Mucosa of stomach (tissue), 1 donor: ENCODE data around the gene TTF1.

Source experiments
- H3K27me3 ChIP-seq: one replicate; pipeline ENCODE4 v1.7.0; 2013; ENCODE audit warnings: mild to moderate bottlenecking, low read length; ENCODE audit not compliant: control insufficient read depth, insufficient read depth
- H3K36me3 ChIP-seq: one replicate; pipeline ENCODE4 v1.7.0; 2013; ENCODE audit warnings: low read length; ENCODE audit not compliant: control insufficient read depth, insufficient read depth
- H3K4me1 ChIP-seq: one replicate; pipeline ENCODE4 v1.7.0; 2013; ENCODE audit warnings: mild to moderate bottlenecking, low read length; ENCODE audit not compliant: control insufficient read depth, insufficient read depth
- H3K4me3 ChIP-seq: one replicate; pipeline ENCODE4 v1.7.0; 2013; ENCODE audit warnings: low read length
- H3K9ac ChIP-seq: one replicate; pipeline ENCODE4 v1.7.0; 2013; ENCODE audit warnings: mild to moderate bottlenecking, low read length, moderate library complexity
- H3K9me3 ChIP-seq: one replicate; pipeline ENCODE4 v1.7.0; 2013; ENCODE audit warnings: mild to moderate bottlenecking, low read length, moderate library complexity; ENCODE audit not compliant: control insufficient read depth
- donor health status: Pancreatic carcinoma.

The TTF1 gene

GRCh38 chr9:132406554-132407122, at the start of gene TTF1:
TTF1 (minus strand) TSS chr9:132406840; CDS start chr9:132402821, 4,019 bp downstream.
- Histone ChIP-seq H3K4me1 (peaks cover 25% of the 10 kb centered on the region), H3K9ac (peak within 1 kb of the TSS; percentile 84), H3K36me3 (no peaks in the 10 kb centered on the region), H3K4me3 (peak within 1 kb of the TSS; percentile 65), H3K27me3 (peaks cover 26% of the 10 kb centered on the region), H3K9me3 (no peaks in the 10 kb centered on the region)

GRCh38 chr9:132456241-132456640, 49.6 kb upstream of the TTF1 start:
- Histone ChIP-seq H3K9me3 (no peaks in the 10 kb centered on the region), H3K9ac (no peak overlapping the region), H3K27me3 (peaks cover 14% of the 10 kb centered on the region), H3K4me1 (no peaks in the 10 kb centered on the region), H3K36me3 (no peaks in the 10 kb centered on the region), H3K4me3 (no peak overlapping the region)

- no peaks in the 10 kb centered on the region for H3K9me3 ChIP-seq
- H3K27me3 ChIP-seq, result peaks cover 2% of the 10 kb centered on the region
- H3K4me3 ChIP-seq, result no peak overlapping the region
- H3K4me1 ChIP-seq, result no peaks in the 10 kb centered on the region
- no peaks in the 10 kb centered on the region for H3K36me3 ChIP-seq
- no peak overlapping the region for H3K9ac ChIP-seq
Measured at GRCh38 chr9:132451276-132451675, 44.6 kb upstream of the TTF1 start.

GRCh38 chr9:132447902-132448301, 41.3 kb upstream of the TTF1 start:
- Histone ChIP-seq H3K4me1 (no peaks in the 10 kb centered on the region), H3K4me3 (no peak overlapping the region), H3K9me3 (no peaks in the 10 kb centered on the region), H3K27me3 (no peaks in the 10 kb centered on the region), H3K36me3 (no peaks in the 10 kb centered on the region), H3K9ac (no peak overlapping the region)

- Histone ChIP-seq H3K4me1 (no peaks in the 10 kb centered on the region), H3K27me3 (no peaks in the 10 kb centered on the region), H3K9me3 (no peaks in the 10 kb centered on the region), H3K4me3 (no peak overlapping the region), H3K9ac (no peak overlapping the region), H3K36me3 (no peaks in the 10 kb centered on the region)
Measured at GRCh38 chr9:132447346-132447745, 40.7 kb upstream of the TTF1 start.

- Histone ChIP-seq H3K27me3 (peaks cover 4% of the 10 kb centered on the region), H3K36me3 (no peaks in the 10 kb centered on the region), H3K4me1 (no peaks in the 10 kb centered on the region), H3K9ac (no peak overlapping the region), H3K4me3 (no peak overlapping the region), H3K9me3 (no peaks in the 10 kb centered on the region)
Measured at GRCh38 chr9:132446887-132447286, 40.2 kb upstream of the TTF1 start.

GRCh38 chr9:132443951-132444607, 37.4 kb upstream of the TTF1 start:
- Histone ChIP-seq H3K4me1 (no peaks in the 10 kb centered on the region), H3K4me3 (no peak overlapping the region), H3K36me3 (no peaks in the 10 kb centered on the region), H3K9ac (no peak overlapping the region), H3K27me3 (peaks cover 7% of the 10 kb centered on the region), H3K9me3 (no peaks in the 10 kb centered on the region)

- H3K9ac ChIP-seq, result no peak overlapping the region
- no peaks in the 10 kb centered on the region for H3K4me1 ChIP-seq
- peaks cover 7% of the 10 kb centered on the region for H3K27me3 ChIP-seq
- H3K4me3 ChIP-seq, result no peak overlapping the region
- no peaks in the 10 kb centered on the region for H3K36me3 ChIP-seq
- H3K9me3 ChIP-seq, result no peaks in the 10 kb centered on the region
Measured at GRCh38 chr9:132441404-132441803, 34.8 kb upstream of the TTF1 start.

GRCh38 chr9:132440735-132441134, 34.1 kb upstream of the TTF1 start:
- peaks cover 10% of the 10 kb centered on the region for H3K27me3 ChIP-seq
- H3K9ac ChIP-seq, result no peak overlapping the region
- H3K9me3 ChIP-seq, result no peaks in the 10 kb centered on the region
- H3K36me3 ChIP-seq, result no peaks in the 10 kb centered on the region
- no peak overlapping the region for H3K4me3 ChIP-seq
- no peaks in the 10 kb centered on the region for H3K4me1 ChIP-seq

GRCh38 chr9:132439153-132439552, 32.5 kb upstream of the TTF1 start:
- Histone ChIP-seq H3K27me3 (peaks cover 16% of the 10 kb centered on the region), H3K4me1 (no peaks in the 10 kb centered on the region), H3K36me3 (no peaks in the 10 kb centered on the region), H3K9me3 (no peaks in the 10 kb centered on the region), H3K9ac (no peak overlapping the region), H3K4me3 (no peak overlapping the region)

- Histone ChIP-seq H3K9me3 (no peaks in the 10 kb centered on the region), H3K4me3 (no peak overlapping the region), H3K27me3 (peaks cover 12% of the 10 kb centered on the region), H3K4me1 (no peaks in the 10 kb centered on the region), H3K9ac (no peak overlapping the region), H3K36me3 (no peaks in the 10 kb centered on the region)
Measured at GRCh38 chr9:132434881-132435280, 28.2 kb upstream of the TTF1 start.

GRCh38 chr9:132430998-132431397, 24.4 kb upstream of the TTF1 start:
- H3K36me3 ChIP-seq, result no peaks in the 10 kb centered on the region
- no peak overlapping the region for H3K9ac ChIP-seq
- H3K4me3 ChIP-seq, result no peak overlapping the region
- peaks cover 30% of the 10 kb centered on the region for H3K27me3 ChIP-seq
- no peaks in the 10 kb centered on the region for H3K9me3 ChIP-seq
- H3K4me1 ChIP-seq, result no peaks in the 10 kb centered on the region
